GM19240 (cell line): ENCODE results near the gene PATE4.
A peak's percentile ranks its signal among the peaks of the same experiment; 100 is the strongest.

Source experiments
- DNase-seq: peaks from one replicate; pipeline ENCODE4 v3.0.0; 2011; ENCODE audit warnings: low spot score; ENCODE audit not compliant: insufficient read length

The PATE4 gene

DNA sequence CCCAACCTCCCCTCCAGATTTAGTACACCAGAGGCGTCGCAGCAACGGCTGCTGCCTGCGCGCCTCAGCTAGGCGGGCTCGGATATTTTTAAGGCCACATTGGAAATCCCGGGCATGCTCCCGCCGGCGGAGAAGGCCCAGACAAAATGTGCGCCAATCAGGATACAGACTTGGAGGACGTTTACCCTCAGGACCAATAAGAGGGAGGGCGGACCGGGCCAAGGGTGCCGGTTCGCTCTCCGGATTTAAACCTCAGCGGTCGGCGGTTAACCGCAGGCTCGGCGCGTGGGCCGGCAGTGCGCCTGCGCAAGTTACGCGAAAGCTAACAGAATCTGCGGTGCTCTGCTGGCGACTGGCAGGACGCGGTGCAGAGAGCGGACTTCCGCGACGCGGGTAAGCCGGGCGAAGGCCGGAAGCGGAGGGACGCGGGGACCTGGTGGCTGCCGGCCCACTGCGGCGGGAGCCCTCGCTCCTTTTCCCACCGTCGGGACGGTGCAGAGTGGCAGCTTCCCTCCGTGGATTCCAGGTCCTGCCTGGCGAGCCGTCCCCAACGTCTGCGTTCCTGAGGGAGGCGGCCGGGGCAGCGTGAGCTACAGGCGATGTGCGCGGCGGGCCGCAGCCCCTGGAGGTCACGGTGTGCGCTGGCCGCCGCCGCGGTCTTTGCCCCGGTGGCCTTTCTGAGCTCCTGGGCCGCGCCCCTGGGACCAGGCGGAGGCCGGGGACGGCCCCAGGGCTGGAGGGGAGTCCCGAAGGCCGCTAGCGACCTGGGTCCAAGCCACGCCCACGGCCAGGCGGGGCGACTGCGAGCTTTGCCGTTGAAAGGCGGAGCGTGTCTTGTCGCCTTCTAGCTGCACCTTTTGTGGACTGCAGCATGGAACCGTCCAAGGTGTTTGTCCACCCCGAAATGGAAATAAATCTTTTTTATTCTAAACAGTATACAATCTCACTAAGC lies 54.5 kb downstream of the PATE4 start, which contains the start of gene HYLS1:
TSS of gene HYLS1 (plus strand) at position 296 of the 952 bp plus-strand sequence. CDS start 11,701 bp downstream, outside the sequence.
- peak; percentile 82 for DNase-seq
